Progenitor cell of endocrine pancreas (in vitro differentiated cells): ENCODE data around the gene PTPRU. TPM values are rescaled to one million over a fixed set of nuclear protein-coding genes. Genes with fewer than 3 reads are reported as not detected.

Source experiments
- DNase-seq: peaks from one replicate; pipeline ENCODE4 v3.0.0; 2021; ENCODE audit warnings: low spot score; ENCODE audit not compliant: unreplicated experiment
- H3K27ac Mint-ChIP-seq: 2 replicates; pipeline ENCODE4 v1.8.0; 2021; ENCODE audit warnings: mild to moderate bottlenecking, moderate library complexity, mixed read lengths
- H3K27me3 Mint-ChIP-seq: 2 replicates; pipeline ENCODE4 v1.8.0; 2021; ENCODE audit warnings: mixed read lengths
- H3K36me3 Mint-ChIP-seq: 2 replicates; pipeline ENCODE4 v1.8.0; 2022; ENCODE audit warnings: mixed read lengths; ENCODE audit not compliant: insufficient read depth
- H3K4me1 Mint-ChIP-seq: 2 replicates; pipeline ENCODE4 v1.8.0; 2021; ENCODE audit warnings: low read depth, mixed read lengths
- H3K4me3 Mint-ChIP-seq: 2 replicates; pipeline ENCODE4 v1.8.0; 2021; ENCODE audit warnings: low read depth, mild to moderate bottlenecking, moderate library complexity, mixed read lengths
- H3K9me3 Mint-ChIP-seq: 2 replicates; pipeline ENCODE4 v1.8.0; 2021; ENCODE audit warnings: low read depth, mixed read lengths
- CTCF ChIP-seq: fragments of 200-600 bp; sonication (generic); IDR thresholded peaks from one replicate; pipeline ENCODE4 v1.5.0; 2021; ENCODE audit warnings: antibody characterized with exemption, mild to moderate bottlenecking; ENCODE audit not compliant: unreplicated experiment
- total RNA-seq: library from RNA; stranded (reverse); gene quantifications from 2 replicates; pipeline ENCODE4 v1.2.1, GENCODE V29; 2021

Gene PTPRU
- total RNA-seq, 1 donor from 2014 or later, result 79.4 TPM

- no peak overlapping the region for H3K27ac Mint-ChIP-seq
- H3K4me3 Mint-ChIP-seq, result no peak overlapping the region
- H3K36me3 Mint-ChIP-seq, result peaks cover 20% of the 10 kb centered on the region
- no peaks in the 10 kb centered on the region for H3K9me3 Mint-ChIP-seq
- H3K27me3 Mint-ChIP-seq, result no peaks in the 10 kb centered on the region
- H3K4me1 Mint-ChIP-seq, result peaks cover 5% of the 10 kb centered on the region
- no peak for TF ChIP-seq CTCF
- no peak for DNase-seq
These were observed 25.8 kb upstream of the PTPRU start for GRCh38 chr1:29210278-29211085.

GRCh38 chr1:29211086-29212030 is 25.0 kb upstream of the PTPRU start:
- DNase-seq, result no peak
- Mint-ChIP-seq H3K9me3 (no peaks in the 10 kb centered on the region), H3K27ac (no peak overlapping the region), H3K36me3 (peaks cover 18% of the 10 kb centered on the region), H3K4me1 (peaks cover 5% of the 10 kb centered on the region), H3K27me3 (no peaks in the 10 kb centered on the region), H3K4me3 (no peak overlapping the region)
- no peak for TF ChIP-seq CTCF

GRCh38 chr1:29213055-29213454 is 23.3 kb upstream of the PTPRU start:
- Mint-ChIP-seq H3K27ac (no peak overlapping the region), H3K9me3 (no peaks in the 10 kb centered on the region), H3K4me3 (no peak overlapping the region), H3K27me3 (no peaks in the 10 kb centered on the region), H3K4me1 (peaks cover 5% of the 10 kb centered on the region), H3K36me3 (peaks cover 18% of the 10 kb centered on the region)
- no peak for TF ChIP-seq CTCF
- DNase-seq, result no peak

GRCh38 chr1:29217633-29218032 is 18.7 kb upstream of the PTPRU start:
- Mint-ChIP-seq H3K27me3 (no peaks in the 10 kb centered on the region), H3K27ac (no peak overlapping the region), H3K4me1 (no peaks in the 10 kb centered on the region), H3K36me3 (peaks cover 13% of the 10 kb centered on the region), H3K4me3 (no peak overlapping the region), H3K9me3 (no peaks in the 10 kb centered on the region)
- DNase-seq, result no peak
- no peak for TF ChIP-seq CTCF

GRCh38 chr1:29218223-29218622 is 18.1 kb upstream of the PTPRU start:
- no peak overlapping the region for H3K27ac Mint-ChIP-seq
- H3K4me1 Mint-ChIP-seq, result no peaks in the 10 kb centered on the region
- H3K4me3 Mint-ChIP-seq, result no peak overlapping the region
- H3K9me3 Mint-ChIP-seq, result no peaks in the 10 kb centered on the region
- no peak for DNase-seq
- no peaks in the 10 kb centered on the region for H3K27me3 Mint-ChIP-seq
- peaks cover 9% of the 10 kb centered on the region for H3K36me3 Mint-ChIP-seq
- no peak for TF ChIP-seq CTCF
